Measurements from ENCODE around the gene MS4A3. TPM values are rescaled to one million over a fixed set of nuclear protein-coding genes. Genes with fewer than 3 reads are reported as not detected.
"Not testable (repeated sequence)": the region's sequence is repeated elsewhere in the genome, so short reads cannot be mapped to it uniquely, and the experiment has no call there.

MS4A3 gene
- total and polyA plus RNA-seq, 2 experiments from 2014 or later, result not detected

- DNase-seq (ENCODE audit: low spot score); H3K4me3 Mint-ChIP-seq; H2AFZ ChIP-seq; H3K36me3 Mint-ChIP-seq (ENCODE audit: low read depth); H3K9me2 ChIP-seq (ENCODE audit: insufficient read depth); H3K27me3 Mint-ChIP-seq (ENCODE audit: insufficient read depth, low read depth, poor library complexity); H3K36me3 ChIP-seq (ENCODE audit: insufficient read depth); H3K27me3 ChIP-seq (ENCODE audit: insufficient read depth); H4K20me1 ChIP-seq (replicated peaks; ENCODE audit: insufficient read depth); H3K4me3 ChIP-seq; H3F3A ChIP-seq (replicated peaks; ENCODE audit: low read depth); H3K4me1 ChIP-seq (ENCODE audit: insufficient read depth); H3K9me3 Mint-ChIP-seq; H3K4me1 Mint-ChIP-seq; H3K27ac ChIP-seq (ENCODE audit: low read depth); ATAC-seq; H3K27ac Mint-ChIP-seq; H3K4me2 ChIP-seq; H3K79me2 ChIP-seq (replicated peaks; ENCODE audit: insufficient read depth): not testable (repeated sequence)
Measured at GRCh38 chr11:60050839-60051238, 5.6 kb upstream of the MS4A3 start.

- peaks cover 3% of the 10 kb centered on the region for H3K4me1 Mint-ChIP-seq
- H3K9me3 Mint-ChIP-seq, result peaks cover 2% of the 10 kb centered on the region; the same call in 2 of the 3 replicates
- H3K27me3 ChIP-seq (ENCODE audit: insufficient read depth), result no peaks in the 10 kb centered on the region
- peaks cover 5% of the 10 kb centered on the region; the same call in 1 of the 2 replicates for H3K4me1 ChIP-seq (ENCODE audit: insufficient read depth)
- H3K36me3 Mint-ChIP-seq (ENCODE audit: low read depth), result no peaks in the 10 kb centered on the region
- no peak overlapping the region for H3K27ac Mint-ChIP-seq
- peaks cover 5% of the 10 kb centered on the region for H3K27me3 Mint-ChIP-seq (ENCODE audit: insufficient read depth, low read depth, poor library complexity)
- no peak overlapping the region for H2AFZ ChIP-seq
- no peaks in the 10 kb centered on the region for H3K79me2 ChIP-seq (replicated peaks; ENCODE audit: insufficient read depth)
- H3K36me3 ChIP-seq (ENCODE audit: insufficient read depth), result no peaks in the 10 kb centered on the region
- no peak for ATAC-seq
- H3F3A ChIP-seq (replicated peaks; ENCODE audit: low read depth), result no peaks in the 10 kb centered on the region
- H4K20me1 ChIP-seq (replicated peaks; ENCODE audit: insufficient read depth), result no peaks in the 10 kb centered on the region
- H3K4me3 Mint-ChIP-seq, result no peak overlapping the region
- no peak overlapping the region for H3K4me3 ChIP-seq
- no peak overlapping the region for H3K27ac ChIP-seq (ENCODE audit: low read depth)
- no peak overlapping the region for H3K4me2 ChIP-seq
- no peak for DNase-seq (ENCODE audit: low spot score)
- TF ChIP-seq NANOG (IDR thresholded peaks at IDR 0.05; ENCODE audit: borderline replicate concordance) (no peak), ZNF114 (CRISPR knock-in tag; IDR thresholded peaks at IDR 0.05) (no peak), STAT1 (IDR thresholded peaks at IDR 0.05; ENCODE audit: unreplicated experiment) (no peak), POLR2AphosphoS5 (IDR thresholded peaks at IDR 0.05; ENCODE audit: low read depth) (no peak), ZNF462 (CRISPR knock-in tag; IDR thresholded peaks at IDR 0.05) (no peak), CREB1 (CRISPR knock-in tag; IDR thresholded peaks at IDR 0.05; ENCODE audit: low read depth) (no peak), ETS1 (IDR thresholded peaks at IDR 0.05) (no peak), JUNB (IDR thresholded peaks at IDR 0.05; ENCODE audit: unreplicated experiment) (no peak), EZH2phosphoT487 (IDR thresholded peaks at IDR 0.05; ENCODE audit: unreplicated experiment) (no peak), EZH2 (IDR thresholded peaks at IDR 0.05; ENCODE audit: low read depth, unreplicated experiment) (no peak), ZNF331 (CRISPR knock-in tag; IDR thresholded peaks at IDR 0.05; ENCODE audit: low read depth) (no peak)
- TF ChIP-seq, protein P1, sequence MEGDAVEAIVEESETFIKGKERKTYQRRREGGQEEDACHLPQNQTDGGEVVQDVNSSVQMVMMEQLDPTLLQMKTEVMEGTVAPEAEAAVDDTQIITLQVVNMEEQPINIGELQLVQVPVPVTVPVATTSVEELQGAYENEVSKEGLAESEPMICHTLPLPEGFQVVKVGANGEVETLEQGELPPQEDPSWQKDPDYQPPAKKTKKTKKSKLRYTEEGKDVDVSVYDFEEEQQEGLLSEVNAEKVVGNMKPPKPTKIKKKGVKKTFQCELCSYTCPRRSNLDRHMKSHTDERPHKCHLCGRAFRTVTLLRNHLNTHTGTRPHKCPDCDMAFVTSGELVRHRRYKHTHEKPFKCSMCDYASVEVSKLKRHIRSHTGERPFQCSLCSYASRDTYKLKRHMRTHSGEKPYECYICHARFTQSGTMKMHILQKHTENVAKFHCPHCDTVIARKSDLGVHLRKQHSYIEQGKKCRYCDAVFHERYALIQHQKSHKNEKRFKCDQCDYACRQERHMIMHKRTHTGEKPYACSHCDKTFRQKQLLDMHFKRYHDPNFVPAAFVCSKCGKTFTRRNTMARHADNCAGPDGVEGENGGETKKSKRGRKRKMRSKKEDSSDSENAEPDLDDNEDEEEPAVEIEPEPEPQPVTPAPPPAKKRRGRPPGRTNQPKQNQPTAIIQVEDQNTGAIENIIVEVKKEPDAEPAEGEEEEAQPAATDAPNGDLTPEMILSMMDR (conservative IDR thresholded peaks at IDR 0.05; ENCODE audit: low read depth in 2 of 2), result no peak
- no peaks in the 10 kb centered on the region for H3K9me2 ChIP-seq (ENCODE audit: insufficient read depth)
Measured at GRCh38 chr11:60059052-60059451, 2.6 kb downstream of the MS4A3 start.

Measured in GM23338 (cell line).